Uterus (tissue), 2 donors: ENCODE results near the gene RO60.

Experiments used
- CTCF ChIP-seq, 4 experiments: fragments of 200-600 bp in 2 of 4; fragments of 450-650 bp in 2 of 4; sonication (generic) in 2 of 4; IDR thresholded peaks; one replicate each; pipeline ENCODE4 v1.5.1; 2016 to 2019; ENCODE audit warnings: antibody characterized with exemption in 4 of 4, mild to moderate bottlenecking in 2 of 4, moderate library complexity in 1 of 4
- POLR2A ChIP-seq, 2 donors: fragments of 450-650 bp; IDR thresholded peaks; one replicate each; pipeline ENCODE4 v1.6.1; 2016; ENCODE audit warnings: antibody characterized with exemption in 2 of 2, mild to moderate bottlenecking in 1 of 2, moderate library complexity in 1 of 2

GRCh38 chr1:193016788-193017187, 42.6 kb upstream of the RO60 start:
- TF ChIP-seq CTCF (IDR thresholded peaks at IDR 0.05) (no peak), POLR2A (IDR thresholded peaks at IDR 0.05) (no peak)
